Activated naive CD4-positive, alpha-beta T cell treated with anti-CD3 and anti-CD28 coated beads, Interleukin-2, amount 50 U/mL, for 72 hours (primary cell): ENCODE data around the gene XPR1. TPM values are rescaled to one million over a fixed set of nuclear protein-coding genes. Genes with fewer than 3 reads are reported as not detected.
A peak's percentile ranks its signal among the peaks of the same experiment; 100 is the strongest.
"Not testable (repeated sequence)": the region's sequence is repeated elsewhere in the genome, so short reads cannot be mapped to it uniquely, and the experiment has no call there.

ENCODE experiments used
- ATAC-seq, 2 donors: fragments of 150-1000 bp; cut with Tn5 transposase; 2 replicates each; pipeline ENCODE4 v1.10.0; 2021; ENCODE audit warnings: mild to moderate bottlenecking in 2 of 2, moderate library complexity in 2 of 2
- DNase-seq, 2 donors: peaks; one replicate each; pipeline ENCODE4 v3.0.0; 2021 to 2022; ENCODE audit warnings: low spot score in 2 of 2
- H3K27ac Mint-ChIP-seq, 2 donors: one replicate each; pipeline ENCODE4 v1.8.0; 2022; ENCODE audit warnings: mild to moderate bottlenecking in 2 of 2, mixed read lengths in 2 of 2
- H3K36me3 Mint-ChIP-seq, 2 donors: one replicate each; pipeline ENCODE4 v1.8.0; 2022; ENCODE audit warnings: mixed read lengths in 2 of 2
- H3K9me3 Mint-ChIP-seq, 2 donors: one replicate each; pipeline ENCODE4 v1.8.0; 2022; ENCODE audit warnings: mixed read lengths in 2 of 2
- total RNA-seq, 2 donors: library from RNA; stranded (reverse); gene quantifications; one replicate each; pipeline ENCODE4 v1.2.3, GENCODE V29; 2022

The XPR1 gene
- total RNA-seq, 2 donors from 2014 or later, result 15.2 to 18.6 TPM

GRCh38 chr1:180662709-180663108 is 30.9 kb downstream of the XPR1 start:
- DNase-seq (no peak), ATAC-seq (no peak)
- Mint-ChIP-seq H3K9me3 (peaks cover 21 to 50% of the 10 kb centered on the region in 2 donors), H3K36me3 (peaks cover 69 to 88% of the 10 kb centered on the region in 2 donors), H3K27ac (no peak overlapping the region)

DNA sequence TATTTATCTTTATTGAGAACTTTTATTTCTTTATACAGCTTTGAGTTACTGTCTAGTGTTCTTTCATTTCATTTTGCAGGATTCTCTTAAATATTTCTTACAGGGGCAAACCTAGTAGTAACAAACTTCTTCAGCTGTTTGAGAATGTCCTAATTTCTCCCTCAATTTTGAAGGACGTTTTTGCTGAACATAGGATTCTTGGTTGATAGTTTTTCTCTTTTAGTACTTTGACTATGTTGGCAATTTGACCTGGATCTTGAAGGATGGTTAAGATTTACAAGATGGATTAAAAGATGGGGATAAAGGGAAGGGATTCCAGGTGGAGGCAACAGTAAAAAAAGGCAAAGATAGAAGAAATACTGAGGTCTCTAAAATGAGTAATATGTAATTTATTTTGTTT is 38.9 kb downstream of the XPR1 start:
- H3K36me3 Mint-ChIP-seq, result peaks cover 33 to 47% of the 10 kb centered on the region in 2 donors
- peaks cover 10 to 29% of the 10 kb centered on the region in 2 donors for H3K9me3 Mint-ChIP-seq
- ATAC-seq (no peak), DNase-seq (no peak)
- H3K27ac Mint-ChIP-seq, result no peak overlapping the region

GRCh38 chr1:180672105-180672504 is 40.3 kb downstream of the XPR1 start:
- Mint-ChIP-seq H3K27ac (no peak overlapping the region), H3K9me3 (peaks cover 9 to 26% of the 10 kb centered on the region in 2 donors), H3K36me3 (peaks cover 28 to 37% of the 10 kb centered on the region in 2 donors)
- ATAC-seq, result no peak
- DNase-seq, result no peak

DNA sequence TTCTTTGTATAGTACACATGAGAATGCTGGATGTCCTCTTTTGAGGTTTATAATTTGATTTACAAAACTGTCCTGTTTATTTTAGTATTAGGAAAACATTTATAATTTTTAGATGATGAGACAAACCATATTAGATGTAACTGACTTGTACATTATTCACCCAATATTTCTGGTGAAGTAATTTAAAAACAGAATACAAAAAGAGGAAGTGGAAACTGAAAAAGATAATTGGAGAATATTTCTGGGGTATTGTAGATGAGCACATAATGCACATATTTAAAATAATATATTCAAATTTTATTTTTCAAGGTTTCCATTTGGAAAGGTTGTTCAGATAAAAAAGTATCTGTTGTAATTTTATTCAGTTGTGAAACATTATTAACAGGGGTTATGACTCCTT is 40.7 kb downstream of the XPR1 start:
- DNase-seq, result no peak
- no peak overlapping the region for H3K27ac Mint-ChIP-seq
- H3K36me3 Mint-ChIP-seq, result peaks cover 28 to 33% of the 10 kb centered on the region in 2 donors
- no peak for ATAC-seq
- H3K9me3 Mint-ChIP-seq, result peaks cover 9 to 25% of the 10 kb centered on the region in 2 donors

DNA sequence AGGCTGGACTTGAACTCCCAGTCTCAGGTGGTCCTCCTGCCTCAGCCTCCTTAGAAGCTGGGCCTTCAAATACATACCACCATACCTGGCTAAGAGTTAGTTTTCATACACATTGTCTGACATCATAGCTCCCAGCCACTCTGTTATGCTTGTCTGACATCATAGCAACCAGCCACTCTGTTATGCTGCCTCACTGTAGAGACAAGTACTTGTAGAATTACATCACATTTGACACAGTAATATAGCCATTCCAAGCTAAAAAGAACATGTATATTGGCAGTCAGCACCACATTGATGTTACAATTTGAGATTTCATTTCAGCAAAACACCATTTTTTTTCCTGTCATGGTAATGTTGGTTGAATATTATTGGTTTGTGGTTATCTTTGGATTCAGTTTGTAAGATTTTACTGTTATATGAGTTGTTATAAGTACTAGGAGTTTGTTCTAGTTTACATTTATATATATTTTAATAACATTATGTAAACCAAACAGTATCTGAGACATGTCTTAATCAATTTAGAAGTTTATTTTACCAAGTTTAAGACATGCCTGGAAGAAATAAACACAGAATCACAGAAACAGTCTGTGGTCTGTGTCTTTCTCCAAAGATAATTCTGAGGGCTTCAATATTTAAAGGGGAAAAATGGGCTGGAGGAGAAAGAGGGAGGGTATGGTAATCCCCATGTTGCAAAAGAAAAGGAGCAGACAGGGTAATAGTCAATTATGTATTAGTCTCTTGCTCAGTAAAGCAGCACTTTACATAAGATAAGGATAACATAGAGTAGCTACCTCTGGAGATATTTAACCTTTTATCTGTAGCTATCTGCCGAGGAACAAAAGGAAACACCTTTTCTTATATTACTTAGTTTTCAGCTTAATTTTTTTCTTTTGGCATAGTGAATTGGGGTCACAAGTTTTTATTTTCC is 43.0 kb downstream of the XPR1 start:
- no peak overlapping the region for H3K27ac Mint-ChIP-seq
- no peak for DNase-seq

DNA sequence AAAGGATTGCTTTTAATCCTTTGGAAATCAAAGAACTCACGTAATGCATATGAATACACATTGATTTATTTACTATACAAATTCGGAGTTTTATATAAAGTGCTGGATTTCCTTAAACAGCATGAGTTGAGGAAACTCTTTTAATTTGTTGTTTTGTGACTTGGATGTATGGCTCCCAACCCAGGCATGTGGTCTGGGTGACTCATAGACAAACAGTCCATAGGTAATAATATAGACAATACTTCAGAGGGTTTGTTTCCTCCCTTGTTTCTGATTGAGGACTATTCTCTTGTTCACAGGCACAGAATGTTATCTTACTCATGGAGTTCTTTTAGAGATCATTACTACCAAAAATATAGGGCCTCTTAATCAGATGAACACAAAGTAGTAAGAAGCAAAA is 43.8 kb downstream of the XPR1 start:
- ATAC-seq, result no peak
- H3K27ac Mint-ChIP-seq, result no peak overlapping the region
- no peak for DNase-seq
- H3K36me3 Mint-ChIP-seq, result peaks cover 13 to 19% of the 10 kb centered on the region in 2 donors
- peaks cover 6 to 13% of the 10 kb centered on the region in 2 donors for H3K9me3 Mint-ChIP-seq

More for the DNA sequence above, 43.0 kb downstream of the XPR1 start:
- no peak for ATAC-seq
- peaks cover 6 to 14% of the 10 kb centered on the region in 2 donors for H3K9me3 Mint-ChIP-seq
- peaks cover 18 to 20% of the 10 kb centered on the region in 2 donors for H3K36me3 Mint-ChIP-seq

- ATAC-seq (no peak), DNase-seq (no peak)
- H3K27ac Mint-ChIP-seq, result peak overlapping the region in 1 of 2 donors; percentile 2
- H3K9me3 Mint-ChIP-seq, result peaks cover 4 to 6% of the 10 kb centered on the region in 2 donors
- H3K36me3 Mint-ChIP-seq, result peaks cover 4 to 24% of the 10 kb centered on the region in 2 donors
These were observed 48.8 kb downstream of the XPR1 start for GRCh38 chr1:180680558-180681144.

DNA sequence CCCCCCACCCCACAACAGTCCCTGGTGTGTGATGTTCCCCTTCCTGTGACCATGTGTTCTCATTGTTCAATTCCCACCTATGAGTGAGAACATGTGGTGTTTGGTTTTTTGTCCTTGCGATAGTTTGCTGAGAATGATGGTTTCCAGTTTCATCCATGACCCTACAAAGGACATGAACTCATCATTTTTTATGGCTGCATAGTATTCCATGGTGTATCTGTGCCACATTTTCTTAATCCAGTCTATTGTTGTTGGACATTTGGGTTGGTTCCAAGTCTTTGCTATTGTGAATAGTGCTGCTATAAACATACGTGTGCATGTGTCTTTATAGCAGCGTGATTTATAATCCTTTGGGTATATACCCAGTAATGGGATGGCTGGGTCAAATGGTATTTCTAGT is 51.3 kb downstream of the XPR1 start:
- not testable (repeated sequence) for H3K27ac Mint-ChIP-seq, H3K9me3 Mint-ChIP-seq, DNase-seq, ATAC-seq
- H3K36me3 Mint-ChIP-seq, result peaks cover 12 to 19% of the 10 kb centered on the region in 2 donors

DNA sequence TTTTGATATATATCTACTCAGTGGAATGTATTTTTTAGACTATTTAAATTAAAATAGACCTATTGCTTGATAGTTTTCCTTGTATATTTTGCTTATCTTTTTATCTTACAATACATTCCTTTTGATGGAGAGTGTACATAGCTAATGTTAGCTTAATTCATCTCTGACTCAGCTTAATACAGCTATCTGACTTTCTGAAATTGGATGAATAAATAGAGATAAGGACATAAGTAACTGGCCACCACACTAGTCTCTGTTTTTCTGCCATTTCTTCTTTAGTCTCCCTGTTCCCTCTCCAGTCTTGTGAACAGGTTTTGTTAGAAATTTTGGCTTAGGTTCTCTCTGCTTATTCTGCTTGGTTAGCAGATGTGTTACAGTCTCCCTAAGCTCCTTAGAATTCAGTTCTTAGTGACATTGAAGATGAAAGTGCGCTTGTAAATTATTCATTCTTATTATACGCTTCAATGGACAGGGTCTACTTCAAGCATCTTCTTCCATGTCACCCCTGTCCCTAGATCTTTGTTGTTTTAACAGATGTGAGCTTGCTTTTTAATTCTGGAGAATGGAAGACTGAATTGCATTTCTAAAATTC is 59.6 kb downstream of the XPR1 start:
- DNase-seq (no peak), ATAC-seq (no peak)
- Mint-ChIP-seq H3K27ac (no peak overlapping the region), H3K9me3 (peaks cover 17 to 19% of the 10 kb centered on the region in 2 donors), H3K36me3 (peaks cover 11 to 19% of the 10 kb centered on the region in 2 donors)

- Mint-ChIP-seq H3K9me3 (peaks cover 36 to 37% of the 10 kb centered on the region in 2 donors), H3K27ac (no peak overlapping the region), H3K36me3 (peaks cover 29 to 38% of the 10 kb centered on the region in 2 donors)
- ATAC-seq (no peak), DNase-seq (no peak)
These were observed 61.9 kb downstream of the XPR1 start for GRCh38 chr1:180693564-180694244.

GRCh38 chr1:180695282-180695681 is 63.5 kb downstream of the XPR1 start:
- Mint-ChIP-seq H3K9me3 (peaks cover 37 to 38% of the 10 kb centered on the region in 2 donors), H3K36me3 (peaks cover 32 to 41% of the 10 kb centered on the region in 2 donors), H3K27ac (no peak overlapping the region)
- ATAC-seq (no peak), DNase-seq (no peak)

- peaks cover 32 to 41% of the 10 kb centered on the region in 2 donors for H3K36me3 Mint-ChIP-seq
- peaks cover 37 to 38% of the 10 kb centered on the region in 2 donors for H3K9me3 Mint-ChIP-seq
- no peak overlapping the region for H3K27ac Mint-ChIP-seq
- ATAC-seq (no peak), DNase-seq (no peak)
These were observed 64.5 kb downstream of the XPR1 start for GRCh38 chr1:180696361-180696760.

DNA sequence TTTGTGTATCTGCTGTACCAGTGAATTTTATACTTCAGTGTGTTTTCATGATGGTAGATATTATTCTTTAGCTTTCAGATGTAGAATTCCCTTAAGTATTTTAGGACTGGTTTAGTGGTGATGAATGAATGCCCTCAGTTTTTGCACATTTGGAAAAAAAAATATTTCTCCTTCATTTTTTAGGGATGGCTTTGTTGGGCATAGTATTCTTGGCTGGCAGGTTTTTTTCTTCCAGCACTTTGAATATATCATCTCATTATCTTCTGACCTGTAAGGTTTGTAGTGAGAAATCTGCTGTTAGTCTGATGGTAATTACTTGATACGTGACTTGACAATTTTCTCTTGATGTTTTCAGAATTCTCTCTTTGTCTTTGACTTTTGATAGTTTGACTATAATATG is 66.8 kb downstream of the XPR1 start:
- DNase-seq, result no peak
- peaks cover 44 to 45% of the 10 kb centered on the region in 2 donors for H3K9me3 Mint-ChIP-seq
- no peak for ATAC-seq
- no peak overlapping the region for H3K27ac Mint-ChIP-seq
- H3K36me3 Mint-ChIP-seq, result peaks cover 41 to 51% of the 10 kb centered on the region in 2 donors

DNA sequence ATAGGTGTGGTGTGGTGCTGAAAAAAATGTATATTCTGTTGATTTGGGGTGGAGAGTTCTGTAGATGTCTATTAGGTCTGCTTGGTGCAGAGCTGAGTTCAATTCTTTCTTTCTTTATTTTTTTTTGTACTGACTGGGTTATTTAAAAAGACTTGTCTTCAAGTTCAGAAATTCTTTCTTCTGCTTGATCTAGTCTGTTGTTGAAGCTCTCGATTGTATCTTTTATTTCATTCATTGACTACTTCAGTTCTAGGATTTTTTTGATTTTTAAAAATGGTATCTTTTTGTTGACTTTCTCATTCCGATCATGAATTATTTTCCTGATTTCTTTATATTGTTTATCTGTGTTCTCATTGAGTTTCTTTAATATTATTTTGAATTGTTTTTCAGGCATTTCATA is 70.6 kb downstream of the XPR1 start:
- DNase-seq, ATAC-seq, H3K27ac Mint-ChIP-seq: not testable (repeated sequence)
- Mint-ChIP-seq H3K9me3 (peaks cover 18 to 19% of the 10 kb centered on the region in 2 donors), H3K36me3 (peaks cover 21 to 23% of the 10 kb centered on the region in 2 donors)

DNA sequence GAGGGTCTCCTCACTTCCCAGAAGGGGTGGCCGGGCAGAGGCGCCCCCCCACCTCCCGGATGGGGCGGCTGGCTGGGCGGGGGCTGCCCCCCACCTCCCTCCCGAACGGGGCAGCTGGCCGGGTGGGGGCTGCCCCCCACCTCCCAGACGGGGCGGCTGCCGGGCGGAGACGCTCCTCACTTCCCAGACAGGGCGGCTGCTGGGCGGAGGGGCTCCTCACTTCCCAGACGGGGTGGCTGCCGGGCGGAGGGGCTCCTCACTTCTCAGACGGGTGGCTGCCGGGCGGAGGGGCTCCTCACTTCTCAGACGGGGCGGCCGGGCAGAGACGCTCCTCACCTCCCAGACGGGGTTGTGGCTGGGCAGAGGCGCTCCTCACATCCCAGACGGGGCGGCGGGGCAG is 78.9 kb downstream of the XPR1 start:
- H3K27ac Mint-ChIP-seq, result not testable (repeated sequence)

DNA sequence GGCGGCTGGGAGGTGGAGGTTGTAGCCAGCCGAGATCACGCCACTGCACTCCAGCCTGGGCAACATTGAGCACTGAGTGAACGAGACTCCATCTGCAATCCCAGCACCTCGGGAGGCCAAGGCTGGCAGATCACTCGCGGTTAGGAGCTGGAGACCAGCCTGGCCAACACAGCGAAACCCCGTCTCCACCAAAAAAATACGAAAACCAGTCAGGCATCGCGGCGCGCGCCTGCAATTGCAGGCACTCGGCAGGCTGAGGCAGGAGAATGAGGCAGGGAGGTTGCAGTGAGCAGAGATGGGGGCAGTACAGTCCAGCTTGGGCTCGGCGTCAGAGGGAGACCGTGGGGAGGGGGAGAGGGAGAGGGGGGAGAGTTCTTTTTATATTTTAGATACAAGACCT is 79.4 kb downstream of the XPR1 start:
- Mint-ChIP-seq H3K9me3 (peaks cover 4 to 22% of the 10 kb centered on the region in 2 donors), H3K36me3 (peaks cover 15 to 19% of the 10 kb centered on the region in 2 donors)
- H3K27ac Mint-ChIP-seq, ATAC-seq, DNase-seq: not testable (repeated sequence)

More for the DNA sequence above, 78.9 kb downstream of the XPR1 start:
- not testable (repeated sequence) for DNase-seq, ATAC-seq
- Mint-ChIP-seq H3K36me3 (peaks cover 15 to 19% of the 10 kb centered on the region in 2 donors), H3K9me3 (peaks cover 4 to 22% of the 10 kb centered on the region in 2 donors)
